Activated naive CD4-positive, alpha-beta T cell treated with anti-CD3 and anti-CD28 coated beads for 36 hours (primary cell): ENCODE measurements around the gene CBR4. TPM values are rescaled to one million over a fixed set of nuclear protein-coding genes. Genes with fewer than 3 reads are reported as not detected.
"Not testable (repeated sequence)": the region's sequence is repeated elsewhere in the genome, so short reads cannot be mapped to it uniquely, and the experiment has no call there.

Experiments used
- CTCF ChIA-PET: fragments of 350-600 bp; sonication (Branson Sonifier 250); formaldehyde crosslinking; loops from one replicate; lab custom pipeline; 2021; ENCODE audit warnings: antibody characterized with exemption; lab: Charles Lee
- DNase-seq: peaks from one replicate; pipeline ENCODE4 v3.0.0-alpha.2; 2020
- H3K27ac Mint-ChIP-seq: one replicate; pipeline ENCODE4 v1.8.0; 2021; ENCODE audit warnings: mild to moderate bottlenecking, mixed read lengths
- H3K27me3 Mint-ChIP-seq: one replicate; pipeline ENCODE4 v1.8.0; 2021; ENCODE audit warnings: low read depth, mixed read lengths
- H3K36me3 Mint-ChIP-seq: one replicate; pipeline ENCODE4 v1.8.0; 2021; ENCODE audit warnings: low read depth, mixed read lengths
- H3K4me1 Mint-ChIP-seq: one replicate; pipeline ENCODE4 v1.8.0; 2021; ENCODE audit warnings: low read depth, mixed read lengths
- H3K4me3 Mint-ChIP-seq: one replicate; pipeline ENCODE4 v1.8.0; 2021; ENCODE audit warnings: mild to moderate bottlenecking, moderate library complexity, mixed read lengths
- H3K9me3 Mint-ChIP-seq: one replicate; pipeline ENCODE4 v1.8.0; 2021; ENCODE audit warnings: mixed read lengths
- intact Hi-C: fragments of 100-400 bp; cut with micrococcal nuclease; formaldehyde crosslinking; loops from one replicate; pipeline ENCODE4 v1.15.1; 2023
- total RNA-seq, 2 experiments: library from RNA; stranded (reverse); gene quantifications; one replicate each; pipeline ENCODE4 v1.2.3, GENCODE V29; 2021

The CBR4 gene
- total RNA-seq, 2 experiments from 2014 or later = 22.9 to 24.3 TPM

GRCh38 chr4:169045862-169046584 lies 36.0 kb upstream of the CBR4 start:
- H3K27me3 Mint-ChIP-seq = peaks cover 1% of the 10 kb centered on the region
- no peak overlapping the region for H3K4me3 Mint-ChIP-seq
- intact Hi-C loops = no loop called here
- DNase-seq = no peak
- no peaks in the 10 kb centered on the region for H3K36me3 Mint-ChIP-seq
- no peaks in the 10 kb centered on the region for H3K4me1 Mint-ChIP-seq
- CTCF ChIA-PET = interaction anchor here (0.6 kb wide), 1 partner anchor 521 kb away, joined by 3 read pairs; no protein-coding TSS in a partner anchor
- no peak overlapping the region for H3K27ac Mint-ChIP-seq
- H3K9me3 Mint-ChIP-seq = no peaks in the 10 kb centered on the region

GRCh38 chr4:169044714-169045447 lies 34.8 kb upstream of the CBR4 start:
- Mint-ChIP-seq H3K27ac (no peak overlapping the region), H3K27me3 (peaks cover 1% of the 10 kb centered on the region), H3K4me3 (no peak overlapping the region), H3K4me1 (no peaks in the 10 kb centered on the region), H3K36me3 (no peaks in the 10 kb centered on the region), H3K9me3 (no peaks in the 10 kb centered on the region)
- intact Hi-C loops = no loop called here
- no peak for DNase-seq
- CTCF ChIA-PET = no interaction called here

- no peaks in the 10 kb centered on the region for H3K36me3 Mint-ChIP-seq
- DNase-seq = no peak
- no peak overlapping the region for H3K27ac Mint-ChIP-seq
- intact Hi-C loops = no loop called here
- no peak overlapping the region for H3K4me3 Mint-ChIP-seq
- no peaks in the 10 kb centered on the region for H3K4me1 Mint-ChIP-seq
- H3K27me3 Mint-ChIP-seq = peaks cover 1% of the 10 kb centered on the region
- H3K9me3 Mint-ChIP-seq = no peaks in the 10 kb centered on the region
- CTCF ChIA-PET = no interaction called here
Observed at GRCh38 chr4:169042608-169043007, 32.6 kb upstream of the CBR4 start.

GRCh38 chr4:169040559-169041261 lies 30.7 kb upstream of the CBR4 start:
- intact Hi-C loops = no loop called here
- no peak overlapping the region for H3K27ac Mint-ChIP-seq

GRCh38 chr4:169039251-169039954 lies 29.3 kb upstream of the CBR4 start:
- CTCF ChIA-PET = no interaction called here

More at GRCh38 chr4:169040559-169041261, 30.7 kb upstream of the CBR4 start:
- Mint-ChIP-seq H3K27me3 (peaks cover 1% of the 10 kb centered on the region), H3K36me3 (no peaks in the 10 kb centered on the region), H3K4me1 (no peaks in the 10 kb centered on the region), H3K9me3 (no peaks in the 10 kb centered on the region), H3K4me3 (no peak overlapping the region)
- no peak for DNase-seq
- CTCF ChIA-PET = interaction anchor here (0.6 kb wide), 1 partner anchor 256 kb away, joined by 4 read pairs; no protein-coding TSS in a partner anchor

GRCh38 chr4:169037506-169037905 lies 27.5 kb upstream of the CBR4 start:
- DNase-seq = no peak
- Mint-ChIP-seq H3K36me3 (no peaks in the 10 kb centered on the region), H3K4me3 (no peak overlapping the region), H3K27me3 (peaks cover 1% of the 10 kb centered on the region), H3K9me3 (no peaks in the 10 kb centered on the region), H3K4me1 (no peaks in the 10 kb centered on the region), H3K27ac (no peak overlapping the region)
- CTCF ChIA-PET = interaction anchor here (0.6 kb wide), 1 partner anchor 232 kb away, joined by 3 read pairs; no protein-coding TSS in a partner anchor
- intact Hi-C loops = no loop called here

More at GRCh38 chr4:169039251-169039954, 29.3 kb upstream of the CBR4 start:
- Mint-ChIP-seq H3K4me3 (no peak overlapping the region), H3K36me3 (no peaks in the 10 kb centered on the region), H3K27ac (no peak overlapping the region), H3K27me3 (peaks cover 1% of the 10 kb centered on the region), H3K4me1 (no peaks in the 10 kb centered on the region), H3K9me3 (no peaks in the 10 kb centered on the region)
- intact Hi-C loops = no loop called here
- DNase-seq = no peak

GRCh38 chr4:169035871-169036620 lies 26.0 kb upstream of the CBR4 start:
- H3K36me3 Mint-ChIP-seq, H3K4me1 Mint-ChIP-seq, H3K27ac Mint-ChIP-seq, H3K4me3 Mint-ChIP-seq, H3K9me3 Mint-ChIP-seq, DNase-seq, H3K27me3 Mint-ChIP-seq, CTCF ChIA-PET, intact Hi-C loops: not testable (repeated sequence)

- intact Hi-C loops = no loop called here
- H3K27me3 Mint-ChIP-seq = peaks cover 2% of the 10 kb centered on the region
- no peaks in the 10 kb centered on the region for H3K4me1 Mint-ChIP-seq
- no peak for DNase-seq
- no peak overlapping the region for H3K27ac Mint-ChIP-seq
- CTCF ChIA-PET = no interaction called here
- H3K36me3 Mint-ChIP-seq = no peaks in the 10 kb centered on the region
- H3K4me3 Mint-ChIP-seq = no peak overlapping the region
- H3K9me3 Mint-ChIP-seq = no peaks in the 10 kb centered on the region
Observed at GRCh38 chr4:169033660-169034059, 23.6 kb upstream of the CBR4 start.

- no peaks in the 10 kb centered on the region for H3K36me3 Mint-ChIP-seq
- CTCF ChIA-PET = no interaction called here
- peaks cover 2% of the 10 kb centered on the region for H3K27me3 Mint-ChIP-seq
Observed at GRCh38 chr4:169032883-169033645, 23.0 kb upstream of the CBR4 start.

GRCh38 chr4:169032194-169032593 lies 22.1 kb upstream of the CBR4 start:
- Mint-ChIP-seq H3K27me3 (peaks cover 6% of the 10 kb centered on the region), H3K4me3 (no peak overlapping the region), H3K4me1 (no peaks in the 10 kb centered on the region), H3K36me3 (no peaks in the 10 kb centered on the region), H3K9me3 (no peaks in the 10 kb centered on the region), H3K27ac (no peak overlapping the region)
- intact Hi-C loops = no loop called here
- CTCF ChIA-PET = no interaction called here
- no peak for DNase-seq

More at GRCh38 chr4:169032883-169033645, 23.0 kb upstream of the CBR4 start:
- no peak for DNase-seq
- intact Hi-C loops = no loop called here
- Mint-ChIP-seq H3K9me3 (no peaks in the 10 kb centered on the region), H3K4me3 (no peak overlapping the region), H3K4me1 (no peaks in the 10 kb centered on the region), H3K27ac (no peak overlapping the region)

GRCh38 chr4:169031392-169031791 lies 21.3 kb upstream of the CBR4 start:
- H3K4me3 Mint-ChIP-seq = no peak overlapping the region
- H3K27me3 Mint-ChIP-seq = peaks cover 6% of the 10 kb centered on the region
- CTCF ChIA-PET = interaction anchor here (0.9 kb wide), 1 partner anchor 21 kb away, joined by 5 read pairs; the partner anchor contains the start of gene CBR4
- no peaks in the 10 kb centered on the region for H3K4me1 Mint-ChIP-seq
- intact Hi-C loops = no loop called here
- H3K27ac Mint-ChIP-seq = no peak overlapping the region
- no peak for DNase-seq
- H3K9me3 Mint-ChIP-seq = no peaks in the 10 kb centered on the region
- H3K36me3 Mint-ChIP-seq = no peaks in the 10 kb centered on the region
